ENCODE data around the gene PEX16. TPM values are rescaled to one million over a fixed set of nuclear protein-coding genes. Genes with fewer than 3 reads are reported as not detected.

The PEX16 gene
- total RNA-seq, 4 donors from 2014 or later: 18.3 to 25.5 (median 22.1) TPM

- peak overlapping the region in 2 of 4 donors; percentile 79 to 82 for H3K27ac ChIP-seq
- H3K4me1 ChIP-seq: peaks cover 37 to 75% (median 41%) of the 10 kb centered on the region in 3 donors
- DNase-seq: no peak
- H3K4me3 ChIP-seq: no peak overlapping the region
- 45 to 53% methylated on average over 7 to 11 of the region's 13 CpGs for WGBS, 2 donors
- peaks cover 1 to 36% (median 12%) of the 10 kb centered on the region in 3 donors for H3K36me3 ChIP-seq
- H3K27me3 ChIP-seq: peaks cover 0 to 19% (median 0%) of the 10 kb centered on the region in 4 donors
- no peaks in the 10 kb centered on the region for H3K9me3 ChIP-seq
- no peak for TF ChIP-seq CTCF (IDR thresholded peaks at IDR 0.05)
- TF ChIP-seq POLR2A (IDR thresholded peaks at IDR 0.05): no peak
- intact Hi-C loops (cut with DNase I): no loop called here
Observed at GRCh38 chr11:45928535-45929215, 11.0 kb upstream of the PEX16 start.

GRCh38 chr11:45927684-45928413 lies 10.2 kb upstream of the PEX16 start:
- Histone ChIP-seq H3K27me3 (peaks cover 0 to 26% (median 0%) of the 10 kb centered on the region in 4 donors), H3K4me3 (no peak overlapping the region), H3K27ac (peak overlapping the region in 1 of 4 donors; percentile 79), H3K9me3 (no peaks in the 10 kb centered on the region), H3K4me1 (peaks cover 36 to 74% (median 46%) of the 10 kb centered on the region in 3 donors), H3K36me3 (peaks cover 0 to 28% (median 8%) of the 10 kb centered on the region in 3 donors)
- no peak for TF ChIP-seq CTCF (IDR thresholded peaks at IDR 0.05)
- TF ChIP-seq POLR2A (IDR thresholded peaks at IDR 0.05): no peak
- no peak for DNase-seq
- 83 to 87% methylated on average over 5 to 10 of the region's 27 CpGs for WGBS, 2 donors
- intact Hi-C loops (cut with DNase I): no loop called here

GRCh38 chr11:45927332-45927683 lies 9.6 kb upstream of the PEX16 start:
- WGBS, 2 donors: 55 to 80% methylated on average over 4 to 13 of the region's 15 CpGs
- intact Hi-C loops (cut with DNase I): no loop called here
- no peaks in the 10 kb centered on the region for H3K9me3 ChIP-seq
- peaks cover 0 to 27% (median 8%) of the 10 kb centered on the region in 3 donors for H3K36me3 ChIP-seq
- H3K4me1 ChIP-seq: peaks cover 37 to 74% (median 51%) of the 10 kb centered on the region in 3 donors
- H3K27me3 ChIP-seq: peaks cover 0 to 32% (median 0%) of the 10 kb centered on the region in 4 donors
- DNase-seq: no peak
- no peak for TF ChIP-seq POLR2A (IDR thresholded peaks at IDR 0.05)
- no peak for TF ChIP-seq CTCF (IDR thresholded peaks at IDR 0.05)
- no peak overlapping the region for H3K4me3 ChIP-seq
- H3K27ac ChIP-seq: no peak overlapping the region

GRCh38 chr11:45926536-45927331 lies 9.1 kb upstream of the PEX16 start:
- peaks cover 37 to 74% (median 57%) of the 10 kb centered on the region in 3 donors for H3K4me1 ChIP-seq
- H3K36me3 ChIP-seq: peaks cover 0 to 21% (median 5%) of the 10 kb centered on the region in 3 donors
- intact Hi-C loops (cut with DNase I): no loop called here
- no peak for TF ChIP-seq POLR2A (IDR thresholded peaks at IDR 0.05)
- no peak for TF ChIP-seq CTCF (IDR thresholded peaks at IDR 0.05)
- H3K4me3 ChIP-seq: no peak overlapping the region
- H3K27me3 ChIP-seq: peaks cover 0 to 38% (median 0%) of the 10 kb centered on the region in 4 donors
- H3K27ac ChIP-seq: no peak overlapping the region
- no peaks in the 10 kb centered on the region for H3K9me3 ChIP-seq
- no peak for DNase-seq
- WGBS, 2 donors: 89% methylated on average over 7 of the region's 12 CpGs; no CpG with 5 or more reads in 1 of the 2 donors

Measured in esophagus squamous epithelium (tissue), 5 donors.